ENCODE measurements around the gene FAM149B1. TPM values are rescaled to one million over a fixed set of nuclear protein-coding genes. Genes with fewer than 3 reads are reported as not detected.

The FAM149B1 gene
- polyA plus RNA-seq, 1 experiment = 42.9 TPM

DNA sequence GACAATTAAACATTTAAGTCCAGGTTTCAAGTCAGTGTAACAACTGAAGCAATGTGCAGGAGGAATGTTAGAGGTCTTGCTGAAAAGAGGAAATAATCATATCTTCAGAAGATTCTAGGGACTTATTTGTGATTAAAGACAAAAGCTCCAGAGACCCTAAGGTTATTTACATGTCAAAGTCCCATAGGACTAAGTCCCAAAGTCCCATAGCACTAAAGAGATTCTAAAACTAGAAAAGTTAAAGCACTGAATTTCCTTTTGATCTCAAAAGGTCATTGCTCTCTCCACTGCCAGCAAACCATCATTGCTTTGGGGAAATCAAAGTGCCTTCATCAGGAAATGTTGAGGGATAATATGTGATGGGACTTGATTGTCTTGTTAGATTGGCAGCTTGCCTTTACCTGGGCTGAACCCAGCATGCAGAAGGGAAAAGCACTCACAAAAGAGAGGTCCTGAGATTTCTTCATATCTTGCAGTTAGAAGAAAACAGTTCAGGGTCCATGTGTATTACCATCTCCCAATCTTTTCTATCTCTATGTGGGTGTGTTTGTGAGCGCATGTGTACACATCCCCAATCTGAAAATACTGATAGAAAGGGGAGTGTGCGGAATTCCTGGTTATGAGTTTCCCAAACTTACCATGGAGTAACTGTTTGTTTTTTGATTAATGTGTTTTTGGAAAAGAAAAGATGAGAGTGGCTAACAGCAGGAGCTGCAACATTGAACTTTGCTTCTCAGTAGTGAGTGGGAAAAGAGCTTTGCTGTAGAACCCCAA lies 35.8 kb upstream of the FAM149B1 start:
- POLR2A ChIA-PET = no interaction called here
- no peak overlapping the region for H3K4me3 ChIP-seq (ENCODE audit: low read depth, low read length)

GRCh38 chr10:73134727-73135126 lies 33.2 kb upstream of the FAM149B1 start:
- Histone ChIP-seq H3K9me3 (ENCODE audit: control insufficient read depth, insufficient read depth, low read length) (no peaks in the 10 kb centered on the region), H3K27me3 (ENCODE audit: control insufficient read depth, insufficient read depth, low read length) (no peaks in the 10 kb centered on the region), H3K4me3 (ENCODE audit: low read depth, low read length) (no peak overlapping the region), H3K27ac (ENCODE audit: low read depth, low read length) (no peak overlapping the region)
- ChIA-PET POLR2A (no interaction called here), CTCF (interaction anchor here (2.6 kb wide), 1 partner anchor 25 kb away, joined by 9 read pairs; no protein-coding TSS in a partner anchor)
- TF ChIP-seq CTCF (IDR thresholded peaks at IDR 0.05; ENCODE audit: low read depth, low read length) = no peak
- DNase-seq (ENCODE audit: low read depth, low spot score) = no peak

More for the DNA sequence above, 35.8 kb upstream of the FAM149B1 start:
- no peak overlapping the region for H3K27ac ChIP-seq (ENCODE audit: low read depth, low read length)
- CTCF ChIA-PET = interaction anchor here (1.3 to 1.7 kb wide), 2 partner anchors 27 to 36 kb away, joined by 3 to 20 read pairs; partner anchors contain the start of gene P4HA1
- no peaks in the 10 kb centered on the region for H3K27me3 ChIP-seq (ENCODE audit: control insufficient read depth, insufficient read depth, low read length)
- no peak for DNase-seq (ENCODE audit: low read depth, low spot score)
- H3K9me3 ChIP-seq (ENCODE audit: control insufficient read depth, insufficient read depth, low read length) = no peaks in the 10 kb centered on the region
- no peak for TF ChIP-seq CTCF (IDR thresholded peaks at IDR 0.05; ENCODE audit: low read depth, low read length)

DNA sequence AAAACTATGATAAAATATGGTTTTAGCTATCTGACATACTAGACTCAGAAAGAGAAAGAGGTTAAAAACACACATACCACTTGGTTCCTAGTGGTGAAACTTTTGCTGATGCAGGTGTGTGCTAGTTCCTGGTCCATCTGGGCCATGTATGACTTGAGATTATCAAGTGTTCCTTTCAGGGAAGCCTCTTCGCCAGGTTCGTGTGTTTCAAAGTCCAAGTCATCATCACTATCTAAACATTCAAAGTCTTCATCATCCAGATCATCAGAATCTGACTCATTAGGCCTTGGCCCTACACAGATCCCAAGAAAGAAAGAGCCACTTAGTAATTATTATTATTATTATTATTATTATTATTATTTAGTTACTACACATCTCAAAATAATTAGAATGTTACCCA lies 31.3 kb upstream of the FAM149B1 start:
- CTCF ChIA-PET = interaction anchor here (1.3 kb wide), 1 partner anchor 22 kb away, joined by 8 read pairs; no protein-coding TSS in a partner anchor
- Histone ChIP-seq H3K4me3 (ENCODE audit: low read depth, low read length) (no peak overlapping the region), H3K27ac (ENCODE audit: low read depth, low read length) (no peak overlapping the region), H3K9me3 (ENCODE audit: control insufficient read depth, insufficient read depth, low read length) (no peaks in the 10 kb centered on the region), H3K27me3 (ENCODE audit: control insufficient read depth, insufficient read depth, low read length) (no peaks in the 10 kb centered on the region)
- POLR2A ChIA-PET = no interaction called here
- no peak for DNase-seq (ENCODE audit: low read depth, low spot score)
- no peak for TF ChIP-seq CTCF (IDR thresholded peaks at IDR 0.05; ENCODE audit: low read depth, low read length)

DNA sequence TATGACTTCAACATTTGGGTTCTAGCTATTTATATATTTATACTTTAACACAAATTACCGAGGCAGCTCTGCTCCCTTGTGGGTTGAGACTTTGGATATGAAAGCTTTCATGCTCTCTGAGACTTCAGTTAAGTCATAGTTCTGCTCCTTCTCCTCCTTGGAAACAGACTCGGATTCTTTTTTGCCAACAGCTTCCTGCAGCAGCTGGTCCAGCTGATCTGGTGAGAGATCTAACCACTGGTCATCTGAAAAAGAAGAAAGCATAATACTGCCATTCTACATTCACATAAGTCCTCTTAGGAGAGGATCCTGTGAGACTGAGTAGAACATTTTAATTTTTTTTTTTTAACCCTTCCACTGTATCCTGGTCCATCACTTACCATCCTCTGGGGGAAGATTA lies 28.7 kb upstream of the FAM149B1 start:
- H3K27me3 ChIP-seq (ENCODE audit: control insufficient read depth, insufficient read depth, low read length) = no peaks in the 10 kb centered on the region
- POLR2A ChIA-PET = no interaction called here
- CTCF ChIA-PET = interaction anchor here (0.6 to 3.5 kb wide), 4 partner anchors 13 to 268 kb away, joined by 3 to 29 read pairs (median 5); no protein-coding TSS in a partner anchor

More for the DNA sequence above, 28.7 kb upstream of the FAM149B1 start:
- Histone ChIP-seq H3K4me3 (ENCODE audit: low read depth, low read length) (no peak overlapping the region), H3K9me3 (ENCODE audit: control insufficient read depth, insufficient read depth, low read length) (no peaks in the 10 kb centered on the region), H3K27ac (ENCODE audit: low read depth, low read length) (no peak overlapping the region)
- TF ChIP-seq CTCF (IDR thresholded peaks at IDR 0.05; ENCODE audit: low read depth, low read length) = no peak
- DNase-seq (ENCODE audit: low read depth, low spot score) = no peak
